ENCODE measurements around the gene GALNT4. TPM values are rescaled to one million over a fixed set of nuclear protein-coding genes. Genes with fewer than 3 reads are reported as not detected.

The GALNT4 gene
- total RNA-seq, 1 experiment from 2014 or later: 2.8 TPM

- RAD21 ChIA-PET (ENCODE audit: low non-redundant PET in 1 of 2, low total read pairs in 2 of 2, uncharacterized antibody in 2 of 2, unreplicated experiment in 2 of 2): no interaction called here
- H3K9me2 ChIP-seq (ENCODE audit: insufficient read depth): no peaks in the 10 kb centered on the region
- ATAC-seq (no peak), DNase-seq (ENCODE audit: low read depth, low spot score) (no peak)
- intact Hi-C loops (cut with micrococcal nuclease): no loop called here
- no TSS peak for BruUV-seq (replicated peaks)
- no peak overlapping the region for H3K27ac ChIP-seq (ENCODE audit: low read depth, low read length)
- no peak overlapping the region for H3K4me2 ChIP-seq (ENCODE audit: low read length)
- POLR2A ChIA-PET: no interaction called here
- no peaks in the 10 kb centered on the region for H4K20me1 ChIP-seq (ENCODE audit: insufficient read depth)
- H3K36me3 ChIP-seq (ENCODE audit: control insufficient read depth in 1 of 2, insufficient read depth in 2 of 2, low read length in 2 of 2): no peaks in the 10 kb centered on the region
- no peak overlapping the region for H2AFZ ChIP-seq (ENCODE audit: low read depth, low read length, poor library complexity, severe bottlenecking)
- no peak overlapping the region for H3K9ac ChIP-seq (ENCODE audit: low read length)
- CTCF ChIA-PET: no interaction called here
- H3K4me1 ChIP-seq (ENCODE audit: control insufficient read depth in 1 of 2, insufficient read depth in 2 of 2, low read length in 2 of 2): no peaks in the 10 kb centered on the region
- H3K79me2 ChIP-seq (ENCODE audit: insufficient read depth, low read length): no peaks in the 10 kb centered on the region
- H3K27me3 ChIP-seq (ENCODE audit: insufficient read depth, low read length): no peaks in the 10 kb centered on the region
- TF ChIP-seq SRF (IDR thresholded peaks at IDR 0.05; ENCODE audit: low read depth) (no peak), MAX (IDR thresholded peaks at IDR 0.05) (no peak), RAD21 (IDR thresholded peaks at IDR 0.05; ENCODE audit: low read depth) (no peak), EGR1 (IDR thresholded peaks at IDR 0.05; ENCODE audit: low read depth) (no peak), ZFX (IDR thresholded peaks at IDR 0.05) (no peak)
- TF ChIP-seq, protein P1, sequence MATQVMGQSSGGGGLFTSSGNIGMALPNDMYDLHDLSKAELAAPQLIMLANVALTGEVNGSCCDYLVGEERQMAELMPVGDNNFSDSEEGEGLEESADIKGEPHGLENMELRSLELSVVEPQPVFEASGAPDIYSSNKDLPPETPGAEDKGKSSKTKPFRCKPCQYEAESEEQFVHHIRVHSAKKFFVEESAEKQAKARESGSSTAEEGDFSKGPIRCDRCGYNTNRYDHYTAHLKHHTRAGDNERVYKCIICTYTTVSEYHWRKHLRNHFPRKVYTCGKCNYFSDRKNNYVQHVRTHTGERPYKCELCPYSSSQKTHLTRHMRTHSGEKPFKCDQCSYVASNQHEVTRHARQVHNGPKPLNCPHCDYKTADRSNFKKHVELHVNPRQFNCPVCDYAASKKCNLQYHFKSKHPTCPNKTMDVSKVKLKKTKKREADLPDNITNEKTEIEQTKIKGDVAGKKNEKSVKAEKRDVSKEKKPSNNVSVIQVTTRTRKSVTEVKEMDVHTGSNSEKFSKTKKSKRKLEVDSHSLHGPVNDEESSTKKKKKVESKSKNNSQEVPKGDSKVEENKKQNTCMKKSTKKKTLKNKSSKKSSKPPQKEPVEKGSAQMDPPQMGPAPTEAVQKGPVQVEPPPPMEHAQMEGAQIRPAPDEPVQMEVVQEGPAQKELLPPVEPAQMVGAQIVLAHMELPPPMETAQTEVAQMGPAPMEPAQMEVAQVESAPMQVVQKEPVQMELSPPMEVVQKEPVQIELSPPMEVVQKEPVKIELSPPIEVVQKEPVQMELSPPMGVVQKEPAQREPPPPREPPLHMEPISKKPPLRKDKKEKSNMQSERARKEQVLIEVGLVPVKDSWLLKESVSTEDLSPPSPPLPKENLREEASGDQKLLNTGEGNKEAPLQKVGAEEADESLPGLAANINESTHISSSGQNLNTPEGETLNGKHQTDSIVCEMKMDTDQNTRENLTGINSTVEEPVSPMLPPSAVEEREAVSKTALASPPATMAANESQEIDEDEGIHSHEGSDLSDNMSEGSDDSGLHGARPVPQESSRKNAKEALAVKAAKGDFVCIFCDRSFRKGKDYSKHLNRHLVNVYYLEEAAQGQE (IDR thresholded peaks at IDR 0.05; ENCODE audit: low read depth): no peak
- TF ChIP-seq, protein P2, sequence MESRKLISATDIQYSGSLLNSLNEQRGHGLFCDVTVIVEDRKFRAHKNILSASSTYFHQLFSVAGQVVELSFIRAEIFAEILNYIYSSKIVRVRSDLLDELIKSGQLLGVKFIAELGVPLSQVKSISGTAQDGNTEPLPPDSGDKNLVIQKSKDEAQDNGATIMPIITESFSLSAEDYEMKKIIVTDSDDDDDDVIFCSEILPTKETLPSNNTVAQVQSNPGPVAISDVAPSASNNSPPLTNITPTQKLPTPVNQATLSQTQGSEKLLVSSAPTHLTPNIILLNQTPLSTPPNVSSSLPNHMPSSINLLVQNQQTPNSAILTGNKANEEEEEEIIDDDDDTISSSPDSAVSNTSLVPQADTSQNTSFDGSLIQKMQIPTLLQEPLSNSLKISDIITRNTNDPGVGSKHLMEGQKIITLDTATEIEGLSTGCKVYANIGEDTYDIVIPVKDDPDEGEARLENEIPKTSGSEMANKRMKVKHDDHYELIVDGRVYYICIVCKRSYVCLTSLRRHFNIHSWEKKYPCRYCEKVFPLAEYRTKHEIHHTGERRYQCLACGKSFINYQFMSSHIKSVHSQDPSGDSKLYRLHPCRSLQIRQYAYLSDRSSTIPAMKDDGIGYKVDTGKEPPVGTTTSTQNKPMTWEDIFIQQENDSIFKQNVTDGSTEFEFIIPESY (IDR thresholded peaks at IDR 0.05; ENCODE audit: extremely low read depth, insufficient replicate concordance, low read length): no peak
- H3K9me3 ChIP-seq (ENCODE audit: control insufficient read depth in 1 of 2, insufficient read depth in 1 of 2, low read depth in 1 of 2, low read length in 2 of 2): no peaks in the 10 kb centered on the region
- H3K4me3 ChIP-seq (replicated peaks in 1 of 2; ENCODE audit: low read depth in 1 of 2, low read length in 2 of 2): no peak overlapping the region
These were observed 43.9 kb upstream of the GALNT4 start for GRCh38 chr12:89568484-89568883.
